NCI-H226 (cell line): Measurements from ENCODE around the gene C12orf42.

Source experiments
- DNase-seq: peaks from one replicate; pipeline ENCODE4 v3.0.0-alpha.2; 2015

The C12orf42 gene

GRCh38 chr12:103423516-103423910 lies 72.3 kb downstream of the C12orf42 start:
- DNase-seq: no peak

- no peak for DNase-seq
Observed at GRCh38 chr12:103422746-103423515, 72.8 kb downstream of the C12orf42 start.

GRCh38 chr12:103422328-103422727 lies 73.4 kb downstream of the C12orf42 start:
- no peak for DNase-seq

- DNase-seq: no peak
Observed at GRCh38 chr12:103421402-103421801, 74.4 kb downstream of the C12orf42 start.

- no peak for DNase-seq
Observed at GRCh38 chr12:103415681-103416080, 80.1 kb downstream of the C12orf42 start.

- peak; percentile 13 for DNase-seq
Observed at GRCh38 chr12:103401421-103401820, 94.3 kb downstream of the C12orf42 start.

- no peak for DNase-seq
Observed at GRCh38 chr12:103399986-103400385, 95.8 kb downstream of the C12orf42 start.

- no peak for DNase-seq
Observed at GRCh38 chr12:103397536-103397935, 98.2 kb downstream of the C12orf42 start.

- no peak for DNase-seq
Observed at GRCh38 chr12:103392722-103393121, 103.0 kb downstream of the C12orf42 start.

- DNase-seq: no peak
Observed at GRCh38 chr12:103391103-103391502, 104.7 kb downstream of the C12orf42 start.

- DNase-seq: no peak
Observed at GRCh38 chr12:103387385-103387784, 108.4 kb downstream of the C12orf42 start.

- DNase-seq: no peak
Observed at GRCh38 chr12:103386451-103386850, 109.3 kb downstream of the C12orf42 start.

- no peak for DNase-seq
Observed at GRCh38 chr12:103382736-103383346, 112.9 kb downstream of the C12orf42 start.

GRCh38 chr12:103382119-103382518 lies 113.6 kb downstream of the C12orf42 start:
- DNase-seq: no peak

- no peak for DNase-seq
Observed at GRCh38 chr12:103379670-103380069, 116.1 kb downstream of the C12orf42 start.

GRCh38 chr12:103373088-103373523 lies 122.7 kb downstream of the C12orf42 start:
- no peak for DNase-seq

GRCh38 chr12:103369929-103370328 lies 125.8 kb downstream of the C12orf42 start:
- DNase-seq: no peak

- no peak for DNase-seq
Observed at GRCh38 chr12:103368167-103368566, 127.6 kb downstream of the C12orf42 start.

- no peak for DNase-seq
Observed at GRCh38 chr12:103354403-103354802, 141.4 kb downstream of the C12orf42 start.

GRCh38 chr12:103353913-103354312 lies 141.9 kb downstream of the C12orf42 start:
- no peak for DNase-seq

GRCh38 chr12:103350116-103350515 lies 145.7 kb downstream of the C12orf42 start:
- no peak for DNase-seq

GRCh38 chr12:103348935-103349334 lies 146.8 kb downstream of the C12orf42 start:
- no peak for DNase-seq

GRCh38 chr12:103336940-103337339 lies 158.8 kb downstream of the C12orf42 start:
- DNase-seq: no peak

GRCh38 chr12:103334466-103334865 lies 161.3 kb downstream of the C12orf42 start:
- no peak for DNase-seq

GRCh38 chr12:103333676-103334075 lies 162.1 kb downstream of the C12orf42 start:
- DNase-seq: no peak
